Erythroblast (primary cell): ENCODE data around the gene CD36.

Experiments
- GATA1 ChIP-seq: IDR thresholded peaks from 2 replicates; pipeline ENCODE4 v1.6.1; 2011; ENCODE audit warnings: low read depth, mild to moderate bottlenecking, control low read depth, low read length, moderate library complexity
- POLR2A ChIP-seq: IDR thresholded peaks from 2 replicates; pipeline ENCODE4 v1.6.1; 2011; ENCODE audit warnings: mild to moderate bottlenecking, low read length

GRCh38 chr7:80632819-80633218 lies 5.6 kb upstream of the CD36 start:
- TF ChIP-seq POLR2A: no peak
- TF ChIP-seq GATA1: no peak
